Mucosa of stomach (tissue), 1 donor: ENCODE measurements around the gene UVSSA.
"Not testable (repeated sequence)": the region's sequence is repeated elsewhere in the genome, so short reads cannot be mapped to it uniquely, and the experiment has no call there.

ENCODE experiments used
- H3K27me3 ChIP-seq: one replicate; pipeline ENCODE4 v1.7.0; 2013; ENCODE audit warnings: mild to moderate bottlenecking, low read length; ENCODE audit not compliant: control insufficient read depth, insufficient read depth
- H3K36me3 ChIP-seq: one replicate; pipeline ENCODE4 v1.7.0; 2013; ENCODE audit warnings: low read length; ENCODE audit not compliant: control insufficient read depth, insufficient read depth
- H3K4me1 ChIP-seq: one replicate; pipeline ENCODE4 v1.7.0; 2013; ENCODE audit warnings: mild to moderate bottlenecking, low read length; ENCODE audit not compliant: control insufficient read depth, insufficient read depth
- H3K4me3 ChIP-seq: one replicate; pipeline ENCODE4 v1.7.0; 2013; ENCODE audit warnings: low read length
- H3K9ac ChIP-seq: one replicate; pipeline ENCODE4 v1.7.0; 2013; ENCODE audit warnings: mild to moderate bottlenecking, low read length, moderate library complexity
- H3K9me3 ChIP-seq: one replicate; pipeline ENCODE4 v1.7.0; 2013; ENCODE audit warnings: mild to moderate bottlenecking, low read length, moderate library complexity; ENCODE audit not compliant: control insufficient read depth
- donor health status: Pancreatic carcinoma.

The UVSSA gene

GRCh38 chr4:1321946-1322650 is 24.9 kb upstream of the UVSSA start:
- no peaks in the 10 kb centered on the region for H3K27me3 ChIP-seq
- no peaks in the 10 kb centered on the region for H3K4me1 ChIP-seq
- H3K9ac ChIP-seq, result no peak overlapping the region
- H3K36me3 ChIP-seq, result peaks cover 21% of the 10 kb centered on the region
- no peaks in the 10 kb centered on the region for H3K9me3 ChIP-seq
- H3K4me3 ChIP-seq, result no peak overlapping the region

- Histone ChIP-seq H3K4me3 (no peak overlapping the region), H3K4me1 (no peaks in the 10 kb centered on the region), H3K27me3 (no peaks in the 10 kb centered on the region), H3K9me3 (no peaks in the 10 kb centered on the region), H3K9ac (no peak overlapping the region), H3K36me3 (peaks cover 16% of the 10 kb centered on the region)
These were observed 23.8 kb upstream of the UVSSA start for GRCh38 chr4:1323280-1323634.

GRCh38 chr4:1323635-1324442 is 23.2 kb upstream of the UVSSA start:
- Histone ChIP-seq H3K36me3 (peaks cover 16% of the 10 kb centered on the region), H3K4me3 (no peak overlapping the region), H3K9me3 (no peaks in the 10 kb centered on the region), H3K9ac (no peak overlapping the region), H3K27me3 (no peaks in the 10 kb centered on the region), H3K4me1 (no peaks in the 10 kb centered on the region)

- H3K9ac ChIP-seq, H3K4me3 ChIP-seq, H3K27me3 ChIP-seq, H3K9me3 ChIP-seq, H3K4me1 ChIP-seq: not testable (repeated sequence)
- H3K36me3 ChIP-seq, result peaks cover 16% of the 10 kb centered on the region
These were observed 22.4 kb upstream of the UVSSA start for GRCh38 chr4:1324443-1325175.

- Histone ChIP-seq H3K36me3 (peaks cover 16% of the 10 kb centered on the region), H3K27me3 (no peaks in the 10 kb centered on the region), H3K4me1 (no peaks in the 10 kb centered on the region), H3K4me3 (no peak overlapping the region), H3K9ac (no peak overlapping the region), H3K9me3 (no peaks in the 10 kb centered on the region)
These were observed 21.9 kb upstream of the UVSSA start for GRCh38 chr4:1325176-1325480.

- Histone ChIP-seq H3K9ac (no peak overlapping the region), H3K9me3 (no peaks in the 10 kb centered on the region), H3K4me1 (no peaks in the 10 kb centered on the region), H3K4me3 (no peak overlapping the region), H3K27me3 (no peaks in the 10 kb centered on the region), H3K36me3 (peaks cover 16% of the 10 kb centered on the region)
These were observed 21.1 kb upstream of the UVSSA start for GRCh38 chr4:1325681-1326635.

GRCh38 chr4:1326751-1327525 is 20.1 kb upstream of the UVSSA start:
- H3K9ac ChIP-seq, result no peak overlapping the region
- no peaks in the 10 kb centered on the region for H3K4me1 ChIP-seq
- H3K36me3 ChIP-seq, result peaks cover 16% of the 10 kb centered on the region
- H3K9me3 ChIP-seq, result no peaks in the 10 kb centered on the region
- no peaks in the 10 kb centered on the region for H3K27me3 ChIP-seq
- no peak overlapping the region for H3K4me3 ChIP-seq

- peaks cover 16% of the 10 kb centered on the region for H3K36me3 ChIP-seq
These were observed 19.3 kb upstream of the UVSSA start for GRCh38 chr4:1327526-1328266.

GRCh38 chr4:1328267-1329155 is 18.5 kb upstream of the UVSSA start:
- H3K4me1 ChIP-seq, result no peaks in the 10 kb centered on the region
- H3K9ac ChIP-seq, result no peak overlapping the region

More at GRCh38 chr4:1327526-1328266, 19.3 kb upstream of the UVSSA start:
- Histone ChIP-seq H3K9ac (no peak overlapping the region), H3K9me3 (no peaks in the 10 kb centered on the region), H3K4me1 (no peaks in the 10 kb centered on the region), H3K4me3 (no peak overlapping the region), H3K27me3 (no peaks in the 10 kb centered on the region)

More at GRCh38 chr4:1328267-1329155, 18.5 kb upstream of the UVSSA start:
- Histone ChIP-seq H3K36me3 (peaks cover 12% of the 10 kb centered on the region), H3K27me3 (no peaks in the 10 kb centered on the region), H3K9me3 (no peaks in the 10 kb centered on the region), H3K4me3 (no peak overlapping the region)
